ENCODE measurements around the gene AIF1L.
A peak's percentile ranks its signal among the peaks of the same experiment; 100 is the strongest.

AIF1L gene

DNA sequence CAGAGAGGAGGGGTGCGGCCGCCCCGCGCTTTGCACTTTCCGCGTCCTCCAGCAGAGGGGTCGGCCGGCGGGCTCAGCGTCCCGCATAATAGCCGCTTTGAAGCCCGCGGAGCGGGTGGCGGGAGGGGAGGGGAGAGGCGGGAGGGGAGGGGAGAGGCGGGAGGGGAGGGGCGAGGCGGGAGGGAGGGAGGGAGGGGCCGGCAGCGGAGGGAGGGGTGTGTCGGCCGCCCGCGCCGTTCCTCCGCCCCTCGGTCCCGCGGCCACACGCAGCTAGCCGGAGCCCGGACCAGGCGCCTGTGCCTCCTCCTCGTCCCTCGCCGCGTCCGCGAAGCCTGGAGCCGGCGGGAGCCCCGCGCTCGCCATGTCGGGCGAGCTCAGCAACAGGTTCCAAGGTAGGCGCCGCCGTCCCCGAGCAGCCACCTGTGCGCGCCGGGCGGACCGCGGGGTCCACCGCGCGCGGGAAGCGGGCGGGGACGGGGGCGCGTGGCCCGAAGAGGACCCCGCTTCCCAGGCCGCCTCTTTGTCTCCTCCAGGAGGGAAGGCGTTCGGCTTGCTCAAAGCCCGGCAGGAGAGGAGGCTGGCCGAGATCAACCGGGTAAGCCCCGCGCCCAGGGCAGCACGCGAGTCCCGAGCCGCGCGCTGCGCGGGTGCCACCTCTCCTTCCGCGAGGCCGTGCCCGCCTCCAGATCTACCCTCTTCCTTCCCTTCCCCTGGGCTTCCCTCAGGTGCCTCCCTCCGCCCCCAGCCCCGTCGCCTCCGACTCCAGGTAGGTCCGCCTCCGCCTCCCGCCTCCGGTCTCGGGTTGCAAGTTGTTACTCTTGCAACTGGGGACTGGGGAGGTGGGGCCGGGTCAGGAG lies at the start of gene AIF1L:
AIF1L (plus strand) TSS at position 263 of the 857 bp plus-strand sequence; CDS start at position 362, 99 bp downstream.
- no peak for DNase-seq (ENCODE audit: low spot score)

GRCh38 chr9:131046581-131047202 lies 49.6 kb upstream of the AIF1L start:
- DNase-seq (ENCODE audit: low spot score), result peak; percentile 51

- no peak for DNase-seq (ENCODE audit: low spot score)
Measured at GRCh38 chr9:131048332-131048731, 48.0 kb upstream of the AIF1L start.

DNA sequence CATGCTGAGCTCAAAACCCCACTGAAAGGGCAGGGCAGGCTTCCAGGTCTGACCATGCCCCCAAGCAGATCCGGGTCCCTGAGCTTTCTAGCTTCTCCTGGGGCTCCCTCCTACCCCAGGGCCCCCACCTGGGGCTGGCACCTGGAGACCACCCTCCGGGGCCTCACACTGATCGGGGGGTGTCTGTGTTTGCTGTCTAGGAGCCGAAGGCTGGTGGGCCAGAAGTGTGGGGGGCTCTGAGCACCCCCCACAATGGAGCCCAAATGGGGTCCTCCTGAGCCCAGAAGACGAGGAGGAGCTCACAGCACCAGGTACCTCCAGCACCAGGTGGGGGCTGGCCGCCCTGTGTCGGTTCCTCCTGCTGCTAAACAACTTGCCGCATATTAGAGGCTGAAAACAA lies 47.5 kb upstream of the AIF1L start:
- DNase-seq (ENCODE audit: low spot score), result no peak

DNA sequence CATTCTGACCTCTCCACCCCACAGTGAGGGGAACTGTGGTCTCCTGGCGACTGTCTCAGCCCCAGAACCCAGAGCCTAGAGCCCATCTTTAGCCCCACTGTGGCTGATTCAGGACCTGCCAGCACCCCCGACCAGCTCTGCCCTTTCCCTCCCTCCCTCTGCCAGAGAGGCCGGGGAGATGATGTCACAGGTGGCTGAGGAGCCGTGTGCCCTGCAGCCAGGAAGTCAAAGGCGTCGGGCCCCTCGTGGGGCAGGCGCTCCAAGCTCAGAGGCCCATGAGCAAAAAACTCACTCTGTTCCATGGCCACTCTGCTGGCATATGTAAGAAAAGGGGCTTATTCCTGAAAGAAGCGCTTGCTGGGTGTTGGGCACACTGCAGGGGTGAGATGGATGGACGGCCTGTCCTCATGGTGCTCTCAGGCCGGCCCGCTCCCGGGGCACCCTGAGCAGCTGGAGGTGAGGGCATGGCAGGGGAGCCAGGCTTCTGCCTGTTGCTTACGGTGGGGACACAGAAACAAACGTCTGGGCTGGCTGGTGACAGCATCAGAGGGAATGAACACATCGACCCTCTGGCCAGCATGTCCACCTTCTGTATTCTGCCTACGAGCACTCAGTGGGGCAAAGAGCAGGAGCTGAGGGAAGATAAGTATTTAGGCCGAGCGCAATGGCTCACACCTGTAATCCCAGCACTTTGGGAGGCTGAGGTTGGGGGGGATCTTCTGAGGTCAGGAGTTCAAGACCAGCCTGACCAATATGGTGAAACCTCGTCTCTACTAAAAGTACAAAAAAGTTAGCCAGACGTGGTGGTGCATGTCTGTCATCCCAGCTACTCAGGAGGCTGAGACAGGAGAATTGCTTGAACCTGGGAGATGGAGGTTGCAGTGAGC lies 46.3 kb upstream of the AIF1L start:
- DNase-seq (ENCODE audit: low spot score), result no peak

- DNase-seq (ENCODE audit: low spot score), result no peak
Measured at GRCh38 chr9:131050831-131051230, 45.5 kb upstream of the AIF1L start.

DNA sequence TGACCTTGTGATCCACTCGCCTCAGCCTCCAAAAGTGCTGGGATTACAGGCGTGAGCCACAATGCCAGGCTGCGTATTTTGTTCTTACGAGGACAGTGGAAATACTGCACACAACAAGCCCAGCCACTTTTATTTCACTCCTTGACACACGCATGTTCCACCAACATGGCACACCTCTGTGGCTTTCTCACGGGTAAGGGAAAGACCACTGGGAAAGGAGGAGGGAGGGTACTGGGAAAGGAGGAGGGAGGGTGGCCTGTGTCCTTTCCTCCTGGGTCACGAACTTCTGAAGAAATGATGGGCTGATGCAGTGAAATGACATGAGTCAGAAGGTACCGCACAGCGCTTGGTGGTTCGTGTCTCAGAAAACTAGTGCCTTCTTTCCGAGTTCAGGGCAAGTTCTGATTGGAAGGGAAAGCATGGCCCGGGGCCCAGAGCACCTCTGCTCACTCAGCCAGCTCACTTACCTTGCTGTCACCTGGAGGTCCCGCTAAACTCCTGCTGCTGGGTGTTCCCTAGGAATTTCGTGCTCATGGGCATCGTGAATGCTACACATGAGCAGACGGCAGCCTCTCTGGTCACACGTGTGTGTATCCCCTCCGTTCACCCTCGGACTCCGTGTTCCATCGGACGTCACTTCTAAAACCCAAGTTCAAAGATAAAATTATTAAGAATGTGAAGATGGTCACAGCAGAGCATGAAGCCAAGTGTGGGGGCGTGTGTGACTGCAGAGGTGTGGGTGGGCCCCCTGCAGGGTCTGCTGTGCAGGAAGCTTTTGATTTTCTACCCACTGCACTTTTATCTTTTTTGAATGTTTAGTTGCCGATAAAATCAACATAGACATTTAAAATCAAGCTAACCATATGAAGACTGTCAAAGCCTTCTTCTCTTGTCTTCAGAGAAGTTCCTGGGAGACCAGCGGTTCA lies 44.5 kb upstream of the AIF1L start:
- no peak for DNase-seq (ENCODE audit: low spot score)

DNA sequence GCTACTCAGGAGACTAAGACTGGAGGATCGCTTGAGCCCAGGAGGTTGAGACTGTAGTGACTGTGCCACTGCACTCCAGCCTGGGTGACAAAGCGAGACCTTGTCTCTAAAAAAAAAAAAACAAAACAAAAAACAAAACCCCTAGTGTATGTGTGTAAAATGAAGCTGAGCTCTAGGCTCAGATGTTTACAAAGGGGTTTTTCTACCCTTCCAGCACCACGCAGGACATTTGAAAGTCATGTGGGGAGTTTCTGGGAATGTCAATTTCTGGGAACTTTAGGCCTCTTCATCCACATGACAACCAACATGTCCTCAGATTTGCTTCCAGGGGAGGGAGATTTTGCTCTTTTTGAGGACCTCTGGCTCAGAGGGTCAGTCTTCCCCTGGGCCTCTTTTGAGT lies 42.4 kb upstream of the AIF1L start:
- DNase-seq (ENCODE audit: low spot score), result no peak

DNA sequence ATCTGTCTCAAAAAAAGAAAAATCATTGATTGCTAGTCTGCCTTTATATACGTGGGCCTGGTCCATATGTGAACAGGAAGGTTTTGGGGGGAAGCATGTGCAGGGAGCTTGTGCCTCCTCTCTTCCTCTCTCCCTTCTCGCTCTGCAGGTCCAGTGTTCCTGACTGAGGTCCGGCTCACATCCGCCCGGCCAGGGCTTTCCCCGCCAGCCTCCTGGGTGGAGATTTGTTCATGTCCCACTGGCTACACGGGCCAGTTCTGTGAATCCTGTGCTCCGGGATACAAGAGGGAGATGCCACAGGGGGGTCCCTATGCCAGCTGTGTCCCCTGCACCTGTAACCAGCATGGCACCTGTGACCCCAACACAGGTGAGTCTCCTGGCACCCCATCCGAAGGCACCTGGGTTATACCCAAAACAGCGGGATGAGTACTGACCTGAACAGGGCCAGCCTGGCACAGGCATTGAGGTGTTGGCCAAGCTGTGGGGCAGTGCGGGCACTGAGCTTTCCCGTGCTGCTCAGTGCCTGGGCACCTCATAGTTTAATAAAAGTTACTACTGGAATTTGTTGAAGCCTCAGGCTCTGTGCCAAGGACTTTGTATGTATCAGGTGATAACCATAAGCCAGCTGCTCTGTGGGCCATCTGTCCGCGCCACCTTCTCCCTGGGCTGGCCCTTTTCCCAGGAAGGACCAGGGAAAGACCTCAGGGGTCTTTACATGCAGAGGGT lies 39.4 kb upstream of the AIF1L start:
- no peak for DNase-seq (ENCODE audit: low spot score)

- DNase-seq (ENCODE audit: low spot score), result no peak
Measured at GRCh38 chr9:131060900-131061630, 35.3 kb upstream of the AIF1L start.

GRCh38 chr9:131062969-131063368 lies 33.4 kb upstream of the AIF1L start:
- no peak for DNase-seq (ENCODE audit: low spot score)

GRCh38 chr9:131065599-131065998 lies 30.7 kb upstream of the AIF1L start:
- DNase-seq (ENCODE audit: low spot score), result no peak

DNA sequence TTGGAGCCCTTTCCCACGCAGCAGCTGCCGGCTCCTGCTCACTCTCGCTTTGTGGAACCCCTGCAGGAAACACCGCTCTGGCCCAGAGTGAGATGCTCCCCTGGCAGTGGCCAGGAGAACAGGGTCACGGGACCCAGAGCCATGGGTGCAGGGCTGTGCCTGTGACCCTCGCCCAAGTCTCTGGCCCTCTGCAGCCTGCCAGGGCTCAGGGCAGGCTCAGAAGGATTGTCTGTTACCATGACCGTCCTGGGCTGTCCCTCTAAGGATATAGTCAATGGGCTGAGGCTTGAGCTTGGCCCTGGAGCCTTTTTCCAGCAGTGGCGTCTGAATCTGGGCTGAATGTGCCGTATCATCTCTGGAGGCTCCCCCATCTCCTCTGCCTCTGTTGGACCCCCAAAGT lies 28.7 kb upstream of the AIF1L start:
- DNase-seq (ENCODE audit: low spot score), result no peak

GRCh38 chr9:131068076-131068816 lies 28.1 kb upstream of the AIF1L start:
- no peak for DNase-seq (ENCODE audit: low spot score)

- DNase-seq (ENCODE audit: low spot score), result no peak
Measured at GRCh38 chr9:131069699-131070098, 26.6 kb upstream of the AIF1L start.

DNA sequence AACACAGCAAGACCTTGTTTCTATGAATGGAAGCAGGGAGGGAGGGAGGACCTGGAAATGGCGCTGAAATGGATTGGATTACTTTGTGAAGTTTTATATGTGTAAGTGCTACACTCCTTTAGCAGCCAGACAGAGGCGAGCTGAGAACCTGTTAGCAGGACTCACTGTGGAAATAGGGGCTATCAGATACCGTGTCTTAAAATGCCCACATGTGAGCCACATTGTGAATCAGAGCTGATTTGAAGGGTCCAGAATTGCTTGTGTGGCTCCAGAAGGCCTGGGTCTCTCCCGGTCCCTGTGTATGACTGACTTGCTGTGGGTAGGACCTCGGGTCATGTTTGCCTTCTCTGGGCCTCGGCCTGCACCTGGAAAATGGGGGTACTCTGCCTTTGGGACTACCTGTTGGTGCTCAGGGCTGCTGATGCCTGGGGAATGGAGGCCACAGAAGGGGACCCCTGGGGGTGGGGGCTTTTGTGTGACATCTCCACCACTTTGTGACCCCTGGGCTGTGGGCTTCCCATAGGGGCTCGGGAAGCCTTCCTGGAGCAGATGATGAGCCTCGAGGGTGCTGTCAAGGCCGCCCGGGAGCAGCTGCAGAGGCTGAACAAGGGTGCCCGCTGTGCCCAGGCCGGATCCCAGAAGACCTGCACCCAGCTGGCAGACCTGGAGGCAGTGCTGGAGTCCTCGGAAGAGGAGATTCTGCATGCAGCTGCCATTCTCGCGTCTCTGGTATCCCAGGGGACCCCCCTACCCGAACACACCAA lies 24.0 kb upstream of the AIF1L start:
- DNase-seq (ENCODE audit: low spot score), result no peak

GRCh38 chr9:131072871-131073237 lies 23.5 kb upstream of the AIF1L start:
- DNase-seq (ENCODE audit: low spot score), result no peak

- DNase-seq (ENCODE audit: low spot score), result no peak
Measured at GRCh38 chr9:131076347-131077195, 19.8 kb upstream of the AIF1L start.
